ENCODE measurements around the gene CNTRL.

The CNTRL gene

GRCh38 chr9:121182101-121182836 lies 107.5 kb downstream of the CNTRL start:
- no peak for DNase-seq

- DNase-seq: no peak
Measured at GRCh38 chr9:121182989-121183388, 108.2 kb downstream of the CNTRL start.

DNA sequence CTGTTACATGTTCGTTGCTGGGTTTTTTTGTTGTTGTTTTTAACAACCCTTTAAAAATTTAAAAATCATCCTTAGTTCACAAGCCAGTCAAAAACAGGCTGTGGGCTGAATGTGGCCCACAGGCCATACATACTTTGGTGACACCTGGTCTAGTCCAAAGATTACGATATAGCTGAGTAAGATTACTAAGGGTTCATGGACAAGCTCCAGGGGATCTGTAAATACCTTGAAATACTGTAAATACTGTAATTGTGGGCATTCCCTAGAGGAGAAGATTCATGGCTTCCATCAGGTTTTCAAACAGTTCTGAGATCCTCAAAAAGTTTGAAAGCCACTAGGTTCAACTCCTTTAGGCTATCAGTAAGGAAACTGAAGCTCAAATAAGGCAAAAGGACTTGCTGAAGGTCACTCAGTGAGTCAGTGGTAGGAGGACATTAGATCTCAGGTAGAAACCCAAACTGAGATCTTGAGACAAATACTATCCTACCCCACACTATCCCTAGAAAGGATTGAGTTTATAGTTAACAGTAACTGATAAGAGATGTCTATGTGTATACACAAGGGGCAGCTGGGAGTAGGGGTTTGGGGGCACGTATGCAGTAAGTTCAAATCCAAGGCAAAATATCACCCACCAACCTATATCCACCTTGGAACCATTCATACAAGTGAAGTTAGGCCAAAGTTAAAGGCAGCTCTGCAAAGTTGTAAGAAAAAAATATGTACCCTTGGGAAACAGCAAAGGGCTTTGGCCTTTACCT lies 109.1 kb downstream of the CNTRL start:
- DNase-seq: no peak

- no peak for DNase-seq
Measured at GRCh38 chr9:121184463-121184862, 109.7 kb downstream of the CNTRL start.

GRCh38 chr9:121185178-121185745 lies 110.5 kb downstream of the CNTRL start:
- peak in 1 of 5 experiments; percentile 60 for DNase-seq

DNA sequence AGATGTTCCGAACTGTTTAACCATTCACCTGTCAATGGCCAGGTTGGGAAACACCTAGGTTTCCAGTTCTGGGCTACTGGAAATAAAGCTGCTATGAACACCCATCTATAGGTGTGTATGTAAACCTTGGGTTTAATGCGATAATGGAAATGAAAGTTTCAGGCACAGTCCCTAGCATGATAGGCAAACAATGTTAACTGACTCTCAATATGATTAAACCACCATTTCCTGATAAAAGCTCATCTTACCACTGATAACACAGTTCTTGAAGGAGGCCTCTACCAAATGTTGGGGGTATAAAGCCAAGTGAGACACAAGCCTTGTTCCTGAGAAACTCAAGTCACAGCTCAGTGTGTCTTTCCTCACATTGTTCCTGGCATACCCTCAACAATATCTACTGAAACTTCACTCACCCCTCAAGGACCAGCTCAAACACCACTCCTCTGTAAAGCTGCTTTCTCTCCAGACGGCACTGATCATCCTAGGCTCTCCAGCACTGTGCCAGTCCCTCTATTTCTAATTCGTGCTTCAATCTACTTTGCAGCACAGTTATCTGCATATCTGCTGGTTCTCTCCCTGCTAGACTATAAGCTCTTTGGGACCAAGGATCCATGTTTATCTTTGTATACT lies 111.1 kb downstream of the CNTRL start:
- DNase-seq: peak in 1 of 5 experiments; percentile 77

GRCh38 chr9:121187636-121188305 lies 113.0 kb downstream of the CNTRL start:
- DNase-seq: no peak

- no peak for DNase-seq
Measured at GRCh38 chr9:121189006-121189405, 114.3 kb downstream of the CNTRL start.

DNA sequence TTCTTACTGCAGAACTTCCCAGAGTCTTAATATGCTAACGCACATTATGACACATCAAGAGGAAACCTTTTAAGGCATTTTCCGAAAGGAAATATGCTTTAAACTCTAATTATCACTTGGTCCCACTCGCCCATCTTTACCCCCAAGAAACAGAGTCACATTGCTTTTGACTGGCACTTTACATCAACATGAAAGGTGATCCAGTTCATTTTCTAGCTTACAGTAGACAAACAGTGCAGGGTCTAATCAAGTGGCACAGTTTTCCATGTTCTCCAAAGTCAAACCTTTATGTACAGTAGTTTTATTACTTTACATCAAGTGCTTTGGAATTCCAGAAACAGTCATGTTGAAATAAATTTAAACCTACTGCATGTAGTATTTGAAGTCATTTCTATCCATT lies 114.9 kb downstream of the CNTRL start:
- no peak for DNase-seq

GRCh38 chr9:121191235-121191634 lies 116.5 kb downstream of the CNTRL start:
- DNase-seq: no peak

GRCh38 chr9:121192518-121192917 lies 117.8 kb downstream of the CNTRL start:
- DNase-seq: no peak

GRCh38 chr9:121192959-121193640 lies 118.3 kb downstream of the CNTRL start:
- no peak for DNase-seq

- no peak for DNase-seq
Measured at GRCh38 chr9:121194730-121195129, 120.0 kb downstream of the CNTRL start.

DNA sequence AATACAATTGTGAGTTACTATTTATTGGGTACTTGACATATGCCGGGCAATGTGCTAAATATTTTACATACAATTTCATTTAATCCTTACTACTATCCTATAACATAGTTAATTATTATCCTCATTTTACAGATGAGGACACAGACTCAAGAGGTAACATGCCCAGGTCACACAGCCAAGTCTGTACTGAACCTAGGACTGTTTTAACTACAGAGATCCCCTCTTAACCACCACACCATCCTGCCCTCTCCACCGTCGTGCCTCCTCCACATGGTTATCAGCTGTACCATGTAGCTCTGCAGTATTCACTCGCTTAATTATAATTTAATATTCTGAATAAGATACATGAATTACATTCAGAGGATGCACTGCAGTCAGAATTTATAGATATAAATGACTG lies 121.6 kb downstream of the CNTRL start:
- DNase-seq: no peak

- DNase-seq: no peak
Measured at GRCh38 chr9:121197132-121197531, 122.4 kb downstream of the CNTRL start.

- no peak for DNase-seq
Measured at GRCh38 chr9:121198512-121199042, 123.8 kb downstream of the CNTRL start.

DNA sequence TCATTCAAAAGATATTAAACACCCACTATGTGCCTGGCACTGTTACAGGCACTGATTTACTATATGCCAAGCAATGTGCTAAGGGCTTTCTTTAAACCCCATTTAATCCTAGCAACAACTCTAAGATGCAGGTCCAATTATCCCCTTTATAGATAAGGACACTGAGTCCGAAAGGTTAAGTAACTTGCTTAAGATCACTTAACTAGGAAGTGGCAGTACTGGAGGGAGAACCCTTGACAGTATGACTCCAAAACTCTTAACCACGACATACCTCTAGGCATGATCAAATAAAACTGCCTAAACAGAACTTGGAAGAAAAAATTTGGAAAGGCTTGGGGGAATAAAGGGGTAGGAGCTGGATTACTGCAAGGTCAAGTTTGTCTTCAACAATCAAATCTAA lies 125.2 kb downstream of the CNTRL start:
- peak in 1 of 5 experiments; percentile 30 for DNase-seq

DNA sequence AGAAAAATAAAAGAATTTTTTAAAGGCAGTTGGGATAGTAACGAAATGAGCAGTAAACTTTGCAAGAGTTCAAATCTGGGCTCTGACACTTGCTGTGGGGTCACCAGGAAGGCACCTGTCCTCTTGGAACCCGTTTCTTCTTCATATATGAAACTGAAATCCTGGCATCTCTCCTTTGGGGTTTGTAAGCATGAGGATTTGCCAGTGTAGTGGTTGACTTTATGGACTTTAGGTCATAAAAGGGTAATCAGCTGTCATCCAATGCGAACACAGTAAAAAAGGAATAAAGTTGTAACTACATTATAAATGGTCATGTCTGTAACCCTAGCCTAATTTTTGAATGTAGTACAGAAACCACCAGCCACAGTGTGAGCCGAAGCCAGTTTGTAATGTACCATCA lies 125.6 kb downstream of the CNTRL start:
- DNase-seq: no peak

- DNase-seq: peak; percentile 29 to 64 (median 49)
Measured at GRCh38 chr9:121201045-121201737, 126.4 kb downstream of the CNTRL start.

- DNase-seq: peak; percentile 99 to 100 (median 100)
Measured at GRCh38 chr9:121201738-121202533, 127.2 kb downstream of the CNTRL start, which contains the start of gene RAB14. Gene RAB14, minus strand, starts transcription at chr9:121201869. Its CDS starts 8,457 bp downstream, at chr9:121193412.

Data from T-helper 2 cell (primary cell).